Smooth muscle cell (in vitro differentiated cells): ENCODE data around the gene RERE. TPM values are rescaled to one million over a fixed set of nuclear protein-coding genes. Genes with fewer than 3 reads are reported as not detected.

ENCODE experiments used
- DNase-seq: peaks from one replicate; lab custom pipeline; 2025; ENCODE audit not compliant: unreplicated experiment; lab: John Stamatoyannopoulos, UW
- H2AFZ ChIP-seq: fragments of 200-600 bp; sonication (generic); 2 replicates; pipeline ENCODE4 v1.6.0; 2016; ENCODE audit warnings: antibody characterized with exemption, low read depth, mild to moderate bottlenecking
- H3F3A ChIP-seq: fragments of 200-600 bp; sonication (generic); 2 replicates; pipeline ENCODE4 v1.6.0; 2017; ENCODE audit warnings: antibody characterized with exemption, low read depth
- H3K27ac ChIP-seq: fragments of 200-600 bp; sonication (generic); 2 replicates; pipeline ENCODE4 v1.5.1; 2016; ENCODE audit warnings: low read depth, mild to moderate bottlenecking
- H3K27me3 ChIP-seq: fragments of 200-600 bp; sonication (generic); 2 replicates; pipeline ENCODE4 v1.6.1; 2016; ENCODE audit warnings: low read depth, mild to moderate bottlenecking
- H3K36me3 ChIP-seq: fragments of 200-600 bp; sonication (generic); 2 replicates; pipeline ENCODE4 v1.5.1; 2016; ENCODE audit warnings: low read depth
- H3K4me1 ChIP-seq: fragments of 200-600 bp; sonication (generic); 2 replicates; pipeline ENCODE4 v1.5.1; 2016; ENCODE audit warnings: low read depth
- H3K4me2 ChIP-seq: fragments of 200-600 bp; sonication (generic); 2 replicates; pipeline ENCODE4 v1.6.0; 2016; ENCODE audit warnings: mild to moderate bottlenecking
- H3K4me3 ChIP-seq: fragments of 200-600 bp; sonication (generic); 2 replicates; pipeline ENCODE4 v1.5.1; 2016; ENCODE audit warnings: mild to moderate bottlenecking
- H3K79me2 ChIP-seq: fragments of 200-600 bp; sonication (generic); 2 replicates; pipeline ENCODE4 v1.6.0; 2016; ENCODE audit warnings: low read depth, mild to moderate bottlenecking
- H3K9ac ChIP-seq: fragments of 200-600 bp; sonication (generic); 2 replicates; pipeline ENCODE4 v1.6.0; 2016; ENCODE audit warnings: low read depth
- H3K9me3 ChIP-seq: fragments of 200-600 bp; sonication (generic); replicated peaks from 2 replicates; pipeline ENCODE4 v1.5.1; 2016; ENCODE audit warnings: low read depth
- H4K20me1 ChIP-seq: fragments of 200-600 bp; sonication (generic); 2 replicates; pipeline ENCODE4 v1.6.0; 2016; ENCODE audit warnings: low read depth
- CTCF ChIP-seq: fragments of 200-600 bp; sonication (generic); IDR thresholded peaks from 2 replicates; pipeline ENCODE4 v1.5.1; 2017; ENCODE audit warnings: borderline replicate concordance, mild to moderate bottlenecking, antibody characterized with exemption; ENCODE audit not compliant: insufficient read depth, poor library complexity, severe bottlenecking
- WGBS: methylation state at CpG from one replicate; pipeline ENCODE4 v1.1.7; 2016; ENCODE audit warnings: low lambda C conversion rate; 5-methylcytosine and 5-hydroxymethylcytosine counted together
- polyA plus RNA-seq: library from polyadenylated mRNA; unstranded; fragments of >200 nt; fragmentation: Nextera tagmentation; extraction: Ambion mirVana; gene quantifications from 2 replicates; pipeline ENCODE4 v1.2.1, GENCODE V29; 2016
- total RNA-seq: library from RNA; depleted of rRNA; stranded (reverse); fragments of >200 nt; gene quantifications from 2 replicates; pipeline ENCODE4 v1.2.3, GENCODE V29; 2014

RERE gene
- total and polyA plus RNA-seq, 2 experiments from 2014 or later, result 45.6 to 59.2 TPM

GRCh38 chr1:8693107-8693506 lies 124.3 kb downstream of the RERE start:
- no peak overlapping the region for H3K4me3 ChIP-seq
- H3K4me1 ChIP-seq, result peaks cover 29% of the 10 kb centered on the region
- H3K27me3 ChIP-seq, result no peaks in the 10 kb centered on the region
- H4K20me1 ChIP-seq, result peaks cover 84% of the 10 kb centered on the region
- H3K9me3 ChIP-seq, result no peaks in the 10 kb centered on the region
- H3K36me3 ChIP-seq, result no peaks in the 10 kb centered on the region
- H3K4me2 ChIP-seq, result no peak overlapping the region
- whole genome bisulfite sequencing, result 93% methylated on average over 3 of the region's 3 CpGs
- no peak overlapping the region for H3K27ac ChIP-seq
- DNase-seq, result no peak
- H2AFZ ChIP-seq, result no peak overlapping the region
- TF ChIP-seq CTCF, result no peak
- H3F3A ChIP-seq, result peaks cover 27% of the 10 kb centered on the region
- peaks cover 100% of the 10 kb centered on the region for H3K79me2 ChIP-seq
- no peak overlapping the region for H3K9ac ChIP-seq

GRCh38 chr1:8691662-8692061 lies 125.8 kb downstream of the RERE start:
- H3F3A ChIP-seq, result peaks cover 25% of the 10 kb centered on the region
- 82% methylated on average over 1 of the region's 1 CpG for WGBS

GRCh38 chr1:8690253-8690525 lies 127.3 kb downstream of the RERE start:
- Histone ChIP-seq H3K27ac (peak overlapping the region; percentile 49), H4K20me1 (peaks cover 95% of the 10 kb centered on the region), H3K4me2 (no peak overlapping the region), H3K9me3 (no peaks in the 10 kb centered on the region), H3F3A (peaks cover 25% of the 10 kb centered on the region), H3K36me3 (no peaks in the 10 kb centered on the region), H2AFZ (no peak overlapping the region), H3K79me2 (peaks cover 100% of the 10 kb centered on the region), H3K9ac (no peak overlapping the region), H3K4me3 (no peak overlapping the region), H3K27me3 (no peaks in the 10 kb centered on the region), H3K4me1 (peaks cover 17% of the 10 kb centered on the region)
- no peak for DNase-seq
- no peak for TF ChIP-seq CTCF
- 76% methylated on average over 4 of the region's 4 CpGs for WGBS

More at GRCh38 chr1:8691662-8692061, 125.8 kb downstream of the RERE start:
- Histone ChIP-seq H3K27me3 (no peaks in the 10 kb centered on the region), H3K4me1 (peaks cover 30% of the 10 kb centered on the region), H2AFZ (no peak overlapping the region), H3K27ac (peak overlapping the region; percentile 49), H3K79me2 (peaks cover 100% of the 10 kb centered on the region), H3K36me3 (no peaks in the 10 kb centered on the region), H3K9me3 (no peaks in the 10 kb centered on the region), H3K4me2 (peak overlapping the region; percentile 12), H4K20me1 (peaks cover 94% of the 10 kb centered on the region), H3K9ac (no peak overlapping the region), H3K4me3 (no peak overlapping the region)
- DNase-seq, result no peak
- TF ChIP-seq CTCF, result no peak

GRCh38 chr1:8689431-8690252 lies 127.8 kb downstream of the RERE start:
- Histone ChIP-seq H3K27ac (peak overlapping the region; percentile 49), H3K9ac (no peak overlapping the region), H3F3A (peaks cover 25% of the 10 kb centered on the region), H2AFZ (no peak overlapping the region), H3K79me2 (peaks cover 100% of the 10 kb centered on the region), H3K4me3 (no peak overlapping the region), H3K27me3 (no peaks in the 10 kb centered on the region), H4K20me1 (peaks cover 95% of the 10 kb centered on the region), H3K4me2 (peak overlapping the region; percentile 47), H3K36me3 (no peaks in the 10 kb centered on the region), H3K4me1 (peaks cover 13% of the 10 kb centered on the region), H3K9me3 (no peaks in the 10 kb centered on the region)
- DNase-seq, result no peak
- TF ChIP-seq CTCF, result no peak
- 99% methylated on average over 6 of the region's 6 CpGs for WGBS
